ENCODE data around the gene IL13RA2.

DNA sequence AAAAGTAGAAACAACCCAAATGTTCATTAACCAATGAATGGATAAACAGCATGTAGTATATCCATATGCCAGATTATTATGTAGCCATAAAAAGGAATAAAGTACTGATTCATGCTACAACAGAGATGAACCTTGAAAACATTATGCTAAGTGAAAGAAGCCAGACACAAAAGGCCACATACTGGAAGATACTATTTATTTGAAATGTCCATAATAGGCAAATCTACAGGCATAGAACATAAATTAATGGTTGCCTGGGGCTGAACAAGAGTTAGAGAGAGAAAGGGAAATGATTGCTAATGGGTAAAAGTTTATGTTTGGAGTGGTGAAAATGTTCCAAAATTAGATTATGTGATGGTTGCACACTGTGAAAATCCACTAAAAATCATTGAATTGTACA is 44.4 kb downstream of the IL13RA2 start:
- TF ChIP-seq, protein P1, sequence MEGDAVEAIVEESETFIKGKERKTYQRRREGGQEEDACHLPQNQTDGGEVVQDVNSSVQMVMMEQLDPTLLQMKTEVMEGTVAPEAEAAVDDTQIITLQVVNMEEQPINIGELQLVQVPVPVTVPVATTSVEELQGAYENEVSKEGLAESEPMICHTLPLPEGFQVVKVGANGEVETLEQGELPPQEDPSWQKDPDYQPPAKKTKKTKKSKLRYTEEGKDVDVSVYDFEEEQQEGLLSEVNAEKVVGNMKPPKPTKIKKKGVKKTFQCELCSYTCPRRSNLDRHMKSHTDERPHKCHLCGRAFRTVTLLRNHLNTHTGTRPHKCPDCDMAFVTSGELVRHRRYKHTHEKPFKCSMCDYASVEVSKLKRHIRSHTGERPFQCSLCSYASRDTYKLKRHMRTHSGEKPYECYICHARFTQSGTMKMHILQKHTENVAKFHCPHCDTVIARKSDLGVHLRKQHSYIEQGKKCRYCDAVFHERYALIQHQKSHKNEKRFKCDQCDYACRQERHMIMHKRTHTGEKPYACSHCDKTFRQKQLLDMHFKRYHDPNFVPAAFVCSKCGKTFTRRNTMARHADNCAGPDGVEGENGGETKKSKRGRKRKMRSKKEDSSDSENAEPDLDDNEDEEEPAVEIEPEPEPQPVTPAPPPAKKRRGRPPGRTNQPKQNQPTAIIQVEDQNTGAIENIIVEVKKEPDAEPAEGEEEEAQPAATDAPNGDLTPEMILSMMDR (IDR thresholded peaks at IDR 0.05; ENCODE audit: low read depth, low read length, missing input control): no peak
- TF ChIP-seq JUND (IDR thresholded peaks at IDR 0.05) (no peak), RAD21 (IDR thresholded peaks at IDR 0.05) (no peak), YY1 (IDR thresholded peaks at IDR 0.05) (no peak), NR2F2 (IDR thresholded peaks at IDR 0.05) (no peak), SP1 (IDR thresholded peaks at IDR 0.05) (no peak), GABPA (IDR thresholded peaks at IDR 0.05 in 1 of 2, conservative IDR thresholded peaks at IDR 0.05 in 1 of 2) (no peak), TAF1 (conservative IDR thresholded peaks at IDR 0.05) (no peak)
- TF ChIP-seq, protein P2, sequence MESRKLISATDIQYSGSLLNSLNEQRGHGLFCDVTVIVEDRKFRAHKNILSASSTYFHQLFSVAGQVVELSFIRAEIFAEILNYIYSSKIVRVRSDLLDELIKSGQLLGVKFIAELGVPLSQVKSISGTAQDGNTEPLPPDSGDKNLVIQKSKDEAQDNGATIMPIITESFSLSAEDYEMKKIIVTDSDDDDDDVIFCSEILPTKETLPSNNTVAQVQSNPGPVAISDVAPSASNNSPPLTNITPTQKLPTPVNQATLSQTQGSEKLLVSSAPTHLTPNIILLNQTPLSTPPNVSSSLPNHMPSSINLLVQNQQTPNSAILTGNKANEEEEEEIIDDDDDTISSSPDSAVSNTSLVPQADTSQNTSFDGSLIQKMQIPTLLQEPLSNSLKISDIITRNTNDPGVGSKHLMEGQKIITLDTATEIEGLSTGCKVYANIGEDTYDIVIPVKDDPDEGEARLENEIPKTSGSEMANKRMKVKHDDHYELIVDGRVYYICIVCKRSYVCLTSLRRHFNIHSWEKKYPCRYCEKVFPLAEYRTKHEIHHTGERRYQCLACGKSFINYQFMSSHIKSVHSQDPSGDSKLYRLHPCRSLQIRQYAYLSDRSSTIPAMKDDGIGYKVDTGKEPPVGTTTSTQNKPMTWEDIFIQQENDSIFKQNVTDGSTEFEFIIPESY (IDR thresholded peaks at IDR 0.05): no peak
- TF ChIP-seq, protein P3, sequence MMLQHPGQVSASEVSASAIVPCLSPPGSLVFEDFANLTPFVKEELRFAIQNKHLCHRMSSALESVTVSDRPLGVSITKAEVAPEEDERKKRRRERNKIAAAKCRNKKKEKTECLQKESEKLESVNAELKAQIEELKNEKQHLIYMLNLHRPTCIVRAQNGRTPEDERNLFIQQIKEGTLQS (IDR thresholded peaks at IDR 0.05): no peak
